HUES48 (cell line): ENCODE data around the gene RSPH3.
A peak's percentile ranks its signal among the peaks of the same experiment; 100 is the strongest.

Experiments used
- H3K27ac ChIP-seq: one replicate; pipeline ENCODE4 v1.7.0; 2013; ENCODE audit warnings: low read depth, low read length, inconsistent platforms
- H3K27me3 ChIP-seq: 2 replicates; pipeline ENCODE4 v1.6.1; 2013; ENCODE audit warnings: mild to moderate bottlenecking, low read length; ENCODE audit not compliant: control insufficient read depth, insufficient read depth
- H3K36me3 ChIP-seq: 2 replicates; pipeline ENCODE4 v1.6.1; 2013; ENCODE audit warnings: low read length; ENCODE audit not compliant: control insufficient read depth, insufficient read depth
- H3K4me1 ChIP-seq: 2 replicates; pipeline ENCODE4 v1.6.1; 2013; ENCODE audit warnings: mild to moderate bottlenecking, low read length; ENCODE audit not compliant: control insufficient read depth, insufficient read depth
- H3K4me3 ChIP-seq: 2 replicates; pipeline ENCODE4 v1.5.1; 2013; ENCODE audit warnings: mild to moderate bottlenecking, low read depth, low read length
- H3K9ac ChIP-seq: 2 replicates; pipeline ENCODE4 v1.6.1; 2013; ENCODE audit warnings: mild to moderate bottlenecking, low read depth, low read length, moderate library complexity
- H3K9me3 ChIP-seq: 2 replicates; pipeline ENCODE4 v1.6.1; 2013; ENCODE audit warnings: low read length; ENCODE audit not compliant: control insufficient read depth, insufficient read depth

RSPH3 gene

DNA sequence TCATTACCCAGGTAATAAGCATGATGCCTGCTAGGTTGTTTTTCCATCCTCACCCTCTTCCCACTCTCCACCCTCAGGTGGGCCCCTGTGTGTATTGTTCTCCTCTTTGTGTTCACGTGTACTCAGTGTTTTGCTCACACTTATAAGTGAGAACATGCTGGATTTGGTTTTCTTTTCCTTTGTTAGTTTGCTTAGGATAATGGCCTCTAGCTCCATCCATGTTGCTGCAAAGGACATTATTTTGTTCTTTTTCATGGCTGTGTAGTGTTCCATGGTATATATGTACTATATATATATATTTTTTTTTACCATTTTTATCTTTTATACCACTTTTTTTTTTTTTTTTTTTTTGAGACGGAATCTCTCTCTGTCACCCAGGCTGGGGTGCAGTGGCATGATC is 71.9 kb downstream of the RSPH3 start:
- Histone ChIP-seq H3K27me3 (no peaks in the 10 kb centered on the region), H3K4me1 (peaks cover 8% of the 10 kb centered on the region), H3K27ac (no peak overlapping the region), H3K4me3 (no peak overlapping the region), H3K9ac (no peak overlapping the region), H3K36me3 (no peaks in the 10 kb centered on the region), H3K9me3 (no peaks in the 10 kb centered on the region)

DNA sequence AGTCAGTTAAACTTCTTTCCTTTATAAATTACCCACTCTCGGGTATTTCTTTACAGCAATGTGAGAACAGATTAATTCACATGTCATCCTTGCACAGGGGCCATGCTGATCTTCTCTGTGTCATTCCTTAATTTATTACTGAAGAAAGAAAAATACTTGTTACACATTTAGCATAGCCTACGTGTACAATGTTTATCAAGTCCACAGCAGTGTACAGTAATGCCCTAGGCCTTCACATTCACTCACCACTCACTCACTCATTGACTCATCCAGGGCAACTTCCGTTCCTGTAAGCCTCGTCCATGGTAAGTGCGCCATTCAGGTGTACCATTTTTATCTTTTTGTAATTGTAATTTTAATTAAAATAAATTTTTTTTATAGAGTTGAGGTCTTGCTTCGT is 73.6 kb downstream of the RSPH3 start:
- Histone ChIP-seq H3K36me3 (no peaks in the 10 kb centered on the region), H3K9me3 (no peaks in the 10 kb centered on the region), H3K4me3 (no peak overlapping the region), H3K9ac (no peak overlapping the region), H3K27me3 (no peaks in the 10 kb centered on the region), H3K27ac (no peak overlapping the region), H3K4me1 (peaks cover 23% of the 10 kb centered on the region)

- Histone ChIP-seq H3K4me3 (no peak overlapping the region), H3K27me3 (no peaks in the 10 kb centered on the region), H3K9ac (no peak overlapping the region), H3K36me3 (no peaks in the 10 kb centered on the region), H3K9me3 (no peaks in the 10 kb centered on the region), H3K4me1 (peaks cover 26% of the 10 kb centered on the region), H3K27ac (peak overlapping the region; percentile 7)
These were observed 75.2 kb downstream of the RSPH3 start for GRCh38 chr6:158924499-158925455.

DNA sequence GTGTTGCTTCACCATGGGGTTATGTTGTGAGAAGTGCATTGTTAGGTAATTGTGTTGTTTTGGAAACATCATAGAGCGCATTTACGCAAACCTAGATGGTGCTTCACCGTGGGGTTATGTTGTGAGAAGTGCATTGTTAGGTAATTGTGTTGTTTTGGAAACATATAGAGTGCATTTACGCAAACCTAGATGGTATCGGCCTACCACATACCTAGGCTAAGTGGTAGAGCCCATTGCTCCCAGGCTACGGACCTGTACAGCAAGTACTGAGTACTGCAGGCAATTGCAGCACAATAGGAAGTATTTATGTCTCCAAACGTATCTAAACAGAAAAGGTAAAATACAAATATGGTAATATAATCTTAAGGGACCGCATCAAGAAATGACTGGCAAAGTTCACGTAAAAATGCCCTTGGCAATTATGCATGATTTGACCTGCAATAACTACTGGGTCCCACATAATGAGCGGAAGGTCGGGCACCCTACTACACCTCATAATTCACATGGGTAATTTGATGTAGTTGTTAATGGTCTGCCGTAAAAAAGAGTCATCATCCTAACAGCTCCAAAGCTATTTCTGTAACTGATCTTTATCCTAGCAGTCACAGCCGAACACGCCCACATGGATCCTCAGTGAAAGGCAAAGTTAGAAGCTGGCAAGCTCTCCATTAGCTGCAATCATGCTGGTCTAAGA is 76.0 kb downstream of the RSPH3 start:
- Histone ChIP-seq H3K4me1 (peaks cover 26% of the 10 kb centered on the region), H3K36me3 (no peaks in the 10 kb centered on the region), H3K9me3 (no peaks in the 10 kb centered on the region), H3K4me3 (no peak overlapping the region), H3K27me3 (no peaks in the 10 kb centered on the region), H3K27ac (peak overlapping the region; percentile 7), H3K9ac (no peak overlapping the region)
